Pons (tissue), 1 donor: ENCODE data around the gene PTEN.

Experiments
- DNase-seq: peaks from one replicate; pipeline ENCODE4 v3.0.0-alpha.2; 2016; ENCODE audit warnings: low spot score

PTEN gene

GRCh38 chr10:87920538-87920937, 57.1 kb downstream of the PTEN start:
- no peak for DNase-seq

GRCh38 chr10:87921931-87922688, 58.7 kb downstream of the PTEN start:
- DNase-seq = no peak

- no peak for DNase-seq
Observed at GRCh38 chr10:87923233-87923632, 59.8 kb downstream of the PTEN start.

- no peak for DNase-seq
Observed at GRCh38 chr10:87925570-87925969, 62.1 kb downstream of the PTEN start.

- no peak for DNase-seq
Observed at GRCh38 chr10:87927091-87927490, 63.7 kb downstream of the PTEN start.

GRCh38 chr10:87928996-87929395, 65.6 kb downstream of the PTEN start:
- DNase-seq = no peak

- DNase-seq = no peak
Observed at GRCh38 chr10:87930141-87930540, 66.7 kb downstream of the PTEN start.

- no peak for DNase-seq
Observed at GRCh38 chr10:87930934-87931835, 67.8 kb downstream of the PTEN start.

- DNase-seq = no peak
Observed at GRCh38 chr10:87931836-87932230, 68.4 kb downstream of the PTEN start.

- no peak for DNase-seq
Observed at GRCh38 chr10:87935290-87936141, 72.1 kb downstream of the PTEN start.

GRCh38 chr10:87940210-87940609, 76.8 kb downstream of the PTEN start:
- DNase-seq = no peak

GRCh38 chr10:87942884-87943527, 79.6 kb downstream of the PTEN start:
- DNase-seq = no peak

GRCh38 chr10:87945984-87946383, 82.6 kb downstream of the PTEN start:
- no peak for DNase-seq

GRCh38 chr10:87952612-87953011, 89.2 kb downstream of the PTEN start:
- no peak for DNase-seq

- no peak for DNase-seq
Observed at GRCh38 chr10:87956055-87956454, 92.6 kb downstream of the PTEN start.

- no peak for DNase-seq
Observed at GRCh38 chr10:87957702-87958101, 94.3 kb downstream of the PTEN start.

- no peak for DNase-seq
Observed at GRCh38 chr10:87960230-87960629, 96.8 kb downstream of the PTEN start.

GRCh38 chr10:87961314-87961713, 97.9 kb downstream of the PTEN start:
- no peak for DNase-seq

- no peak for DNase-seq
Observed at GRCh38 chr10:87966459-87966858, 103.0 kb downstream of the PTEN start.

- DNase-seq = no peak
Observed at GRCh38 chr10:87973635-87974034, 110.2 kb downstream of the PTEN start.

GRCh38 chr10:87974130-87974529, 110.7 kb downstream of the PTEN start:
- DNase-seq = no peak

- DNase-seq = no peak
Observed at GRCh38 chr10:87974769-87975168, 111.3 kb downstream of the PTEN start.
